ENCODE results near the gene SPTY2D1. TPM values are rescaled to one million over a fixed set of nuclear protein-coding genes. Genes with fewer than 3 reads are reported as not detected.
"Not testable (repeated sequence)": the region's sequence is repeated elsewhere in the genome, so short reads cannot be mapped to it uniquely, and the experiment has no call there.

Gene SPTY2D1
- polyA plus RNA-seq, 1 donor (not counting 4 experiments of a cell fraction or from before 2014, with no cell fraction given) = 14.3 TPM

DNA sequence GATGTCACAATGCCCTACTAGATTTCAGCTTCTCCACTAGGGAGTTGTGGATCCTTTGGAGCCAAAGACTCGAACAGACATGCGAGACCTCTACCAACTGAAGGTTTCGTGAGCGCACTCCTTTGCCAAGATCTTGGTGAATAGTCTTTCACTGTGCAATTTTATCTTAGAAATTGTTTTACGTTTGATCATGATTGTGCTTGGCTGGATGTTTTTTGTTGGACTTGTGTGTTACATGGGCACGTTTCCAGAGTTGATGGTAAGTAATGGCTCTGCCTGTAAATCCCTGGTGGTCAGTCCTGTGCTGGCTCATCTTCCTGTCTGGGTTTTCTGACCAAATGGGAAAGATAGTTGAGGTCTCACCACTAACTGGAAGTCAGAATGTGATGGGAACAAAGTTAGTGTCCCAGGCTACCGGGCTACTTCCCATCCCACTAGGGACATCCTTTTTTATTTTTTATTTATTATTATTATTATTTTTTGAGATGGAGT, 34.4 kb downstream of the SPTY2D1 start, which contains the start of gene MISFA:
MISFA (plus strand) TSS at position 51 of the 492 bp plus-strand sequence; CDS start at position 191, 140 bp downstream.
- peaks cover 9 to 12% of the 10 kb centered on the region in 2 experiments for H3K36me3 ChIP-seq (ENCODE audit: control insufficient read depth in 2 of 2, extremely low read depth in 1 of 2, insufficient read depth in 2 of 2, low read length in 2 of 2)
- dilution Hi-C loops (cut with MboI; ENCODE audit: extremely low pct_ligation_motif_present, low sequenced_read_pairs) = no loop called here
- no peak within 1 kb of the TSS for H3K4me3 ChIP-seq (ENCODE audit: control insufficient read depth in 2 of 3, extremely low read depth in 1 of 3, insufficient read depth in 2 of 3, low read depth in 1 of 3, low read length in 3 of 3)
- no peak for FAIRE-seq
- no peak within 1 kb of the TSS for H3K4me2 ChIP-seq (ENCODE audit: control insufficient read depth, extremely low read depth, insufficient read depth, low read depth, low read length)
- H3K9ac ChIP-seq (ENCODE audit: control insufficient read depth, extremely low read depth, insufficient read depth, low read length) = no peak within 1 kb of the TSS
- H3K27ac ChIP-seq (ENCODE audit: control insufficient read depth, insufficient read depth, low read length) = no peak within 1 kb of the TSS
- peaks cover 13% of the 10 kb centered on the region for H3K4me1 ChIP-seq (ENCODE audit: control insufficient read depth, extremely low read depth, insufficient read depth, low read length)
- no peaks in the 10 kb centered on the region for H3K9me3 ChIP-seq (ENCODE audit: control insufficient read depth, low read depth, low read length)
- H3K79me2 ChIP-seq (ENCODE audit: control insufficient read depth, insufficient read depth, low read length) = no peaks in the 10 kb centered on the region
- TF ChIP-seq, protein P1, sequence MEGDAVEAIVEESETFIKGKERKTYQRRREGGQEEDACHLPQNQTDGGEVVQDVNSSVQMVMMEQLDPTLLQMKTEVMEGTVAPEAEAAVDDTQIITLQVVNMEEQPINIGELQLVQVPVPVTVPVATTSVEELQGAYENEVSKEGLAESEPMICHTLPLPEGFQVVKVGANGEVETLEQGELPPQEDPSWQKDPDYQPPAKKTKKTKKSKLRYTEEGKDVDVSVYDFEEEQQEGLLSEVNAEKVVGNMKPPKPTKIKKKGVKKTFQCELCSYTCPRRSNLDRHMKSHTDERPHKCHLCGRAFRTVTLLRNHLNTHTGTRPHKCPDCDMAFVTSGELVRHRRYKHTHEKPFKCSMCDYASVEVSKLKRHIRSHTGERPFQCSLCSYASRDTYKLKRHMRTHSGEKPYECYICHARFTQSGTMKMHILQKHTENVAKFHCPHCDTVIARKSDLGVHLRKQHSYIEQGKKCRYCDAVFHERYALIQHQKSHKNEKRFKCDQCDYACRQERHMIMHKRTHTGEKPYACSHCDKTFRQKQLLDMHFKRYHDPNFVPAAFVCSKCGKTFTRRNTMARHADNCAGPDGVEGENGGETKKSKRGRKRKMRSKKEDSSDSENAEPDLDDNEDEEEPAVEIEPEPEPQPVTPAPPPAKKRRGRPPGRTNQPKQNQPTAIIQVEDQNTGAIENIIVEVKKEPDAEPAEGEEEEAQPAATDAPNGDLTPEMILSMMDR (optimal IDR thresholded peaks at IDR 0.05 in 1 of 3, IDR thresholded peaks at IDR 0.05 in 1 of 3, conservative IDR thresholded peaks at IDR 0.05 in 1 of 3; ENCODE audit: extremely low read depth in 1 of 3, insufficient read depth in 2 of 3, low read length in 3 of 3) = no peak
- no peak for TF ChIP-seq EZH2 (IDR thresholded peaks at IDR 0.05; ENCODE audit: low read length)
- no peaks in the 10 kb centered on the region for H3K9me1 ChIP-seq (ENCODE audit: control insufficient read depth, extremely low read depth, insufficient read depth, low read length)
- H4K20me1 ChIP-seq (ENCODE audit: control insufficient read depth, extremely low read depth, insufficient read depth, low read length) = no peaks in the 10 kb centered on the region
- H3K27me3 ChIP-seq (ENCODE audit: control insufficient read depth, extremely low read depth, insufficient read depth, low read length) = no peaks in the 10 kb centered on the region
- H2AFZ ChIP-seq (ENCODE audit: control insufficient read depth, low read length) = no peak within 1 kb of the TSS
- DNase-seq (ENCODE audit: low read depth, low spot score) = no peak

DNA sequence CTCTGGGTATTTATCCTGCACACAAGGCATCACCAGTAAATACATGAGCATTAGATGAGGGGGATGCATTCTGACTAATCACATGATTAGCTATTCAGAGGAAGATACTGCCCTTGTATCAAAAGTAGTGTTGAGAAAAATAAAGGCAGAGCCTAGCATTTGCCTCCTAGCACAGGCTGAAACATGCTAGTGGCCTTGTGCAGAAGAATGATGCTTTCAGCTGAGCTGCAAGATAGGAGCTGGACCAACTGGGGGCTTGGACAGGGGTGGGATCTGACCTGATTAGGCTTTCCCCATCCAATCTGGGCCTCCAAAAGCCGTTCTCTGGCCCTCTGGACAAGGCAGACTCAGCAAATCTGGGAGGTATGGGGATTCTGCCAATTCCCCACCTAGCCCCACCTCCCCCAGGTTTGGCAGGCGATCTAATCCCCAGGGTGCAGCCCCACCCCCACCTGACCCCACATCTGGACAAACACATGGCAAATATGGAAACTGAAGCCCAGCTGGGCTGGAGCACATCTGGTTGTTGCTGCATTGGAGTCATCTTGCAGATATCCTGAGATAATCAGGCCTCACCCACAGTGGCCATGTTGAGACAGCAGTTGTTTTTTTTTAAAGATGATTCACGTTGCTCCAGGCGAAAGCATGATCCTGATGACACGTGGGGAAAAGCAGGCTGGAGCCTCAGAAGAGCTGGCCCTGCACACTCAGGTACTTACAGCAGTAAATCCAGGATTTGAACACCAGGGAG, 39.0 kb downstream of the SPTY2D1 start:
- Histone ChIP-seq H3K4me2 (ENCODE audit: control insufficient read depth, extremely low read depth, insufficient read depth, low read depth, low read length) (peak overlapping the region; percentile 50), H3K27ac (ENCODE audit: control insufficient read depth, insufficient read depth, low read length) (peak overlapping the region; percentile 66), H4K20me1 (ENCODE audit: control insufficient read depth, extremely low read depth, insufficient read depth, low read length) (no peaks in the 10 kb centered on the region), H3K79me2 (ENCODE audit: control insufficient read depth, insufficient read depth, low read length) (peaks cover 16% of the 10 kb centered on the region), H3K27me3 (ENCODE audit: control insufficient read depth, extremely low read depth, insufficient read depth, low read length) (no peaks in the 10 kb centered on the region), H2AFZ (ENCODE audit: control insufficient read depth, low read length) (peak overlapping the region; percentile 50), H3K36me3 (ENCODE audit: control insufficient read depth in 2 of 2, extremely low read depth in 1 of 2, insufficient read depth in 2 of 2, low read length in 2 of 2) (peaks cover 5 to 15% of the 10 kb centered on the region in 2 experiments), H3K4me1 (ENCODE audit: control insufficient read depth, extremely low read depth, insufficient read depth, low read length) (peaks cover 26% of the 10 kb centered on the region), H3K9me3 (ENCODE audit: control insufficient read depth, low read depth, low read length) (no peaks in the 10 kb centered on the region), H3K9ac (ENCODE audit: control insufficient read depth, extremely low read depth, insufficient read depth, low read length) (peak overlapping the region; percentile 67), H3K4me3 (ENCODE audit: control insufficient read depth in 2 of 3, extremely low read depth in 1 of 3, insufficient read depth in 2 of 3, low read depth in 1 of 3, low read length in 3 of 3) (no peak overlapping the region), H3K9me1 (ENCODE audit: control insufficient read depth, extremely low read depth, insufficient read depth, low read length) (no peaks in the 10 kb centered on the region)
- TF ChIP-seq, protein P1 (optimal IDR thresholded peaks at IDR 0.05 in 1 of 3, IDR thresholded peaks at IDR 0.05 in 1 of 3, conservative IDR thresholded peaks at IDR 0.05 in 1 of 3; ENCODE audit: extremely low read depth in 1 of 3, insufficient read depth in 2 of 3, low read length in 3 of 3) = no peak
- TF ChIP-seq EZH2 (IDR thresholded peaks at IDR 0.05; ENCODE audit: low read length) = no peak
- DNase-seq (ENCODE audit: low read depth, low spot score) (peak; percentile 52), FAIRE-seq (peak; percentile 79)
- dilution Hi-C loops (cut with MboI; ENCODE audit: extremely low pct_ligation_motif_present, low sequenced_read_pairs) = no loop called here

DNA sequence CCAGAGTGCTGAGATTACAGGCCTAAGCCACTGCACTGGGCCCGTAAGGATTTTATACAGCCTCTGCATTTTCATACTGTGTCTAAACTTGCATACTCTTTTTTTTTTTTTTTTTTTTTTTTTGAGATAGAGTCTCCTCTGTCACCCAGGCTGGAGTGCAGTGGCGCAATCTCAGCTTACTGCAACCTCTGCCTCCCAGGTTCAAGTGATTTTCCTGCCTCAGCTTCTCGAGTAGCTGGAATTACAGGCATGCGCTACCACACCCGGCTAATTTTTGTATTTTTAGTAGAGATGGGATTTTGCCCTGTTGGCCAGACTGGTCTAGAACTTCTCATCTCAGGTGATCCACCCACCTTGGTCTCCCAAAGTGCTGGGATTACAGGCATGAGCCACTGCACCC, 40.1 kb downstream of the SPTY2D1 start:
- H3K27me3 ChIP-seq (ENCODE audit: control insufficient read depth, extremely low read depth, insufficient read depth, low read length); H3K9me3 ChIP-seq (ENCODE audit: control insufficient read depth, low read depth, low read length); H3K4me3 ChIP-seq (ENCODE audit: control insufficient read depth in 2 of 3, extremely low read depth in 1 of 3, insufficient read depth in 2 of 3, low read depth in 1 of 3, low read length in 3 of 3); H4K20me1 ChIP-seq (ENCODE audit: control insufficient read depth, extremely low read depth, insufficient read depth, low read length); dilution Hi-C loops (cut with MboI; ENCODE audit: extremely low pct_ligation_motif_present, low sequenced_read_pairs); DNase-seq (ENCODE audit: low read depth, low spot score); FAIRE-seq; H3K27ac ChIP-seq (ENCODE audit: control insufficient read depth, insufficient read depth, low read length); H3K4me2 ChIP-seq (ENCODE audit: control insufficient read depth, extremely low read depth, insufficient read depth, low read depth, low read length); H3K9ac ChIP-seq (ENCODE audit: control insufficient read depth, extremely low read depth, insufficient read depth, low read length); H2AFZ ChIP-seq (ENCODE audit: control insufficient read depth, low read length); H3K9me1 ChIP-seq (ENCODE audit: control insufficient read depth, extremely low read depth, insufficient read depth, low read length): not testable (repeated sequence)
- Histone ChIP-seq H3K4me1 (ENCODE audit: control insufficient read depth, extremely low read depth, insufficient read depth, low read length) (peaks cover 35% of the 10 kb centered on the region), H3K79me2 (ENCODE audit: control insufficient read depth, insufficient read depth, low read length) (peaks cover 27% of the 10 kb centered on the region), H3K36me3 (ENCODE audit: control insufficient read depth in 2 of 2, extremely low read depth in 1 of 2, insufficient read depth in 2 of 2, low read length in 2 of 2) (peaks cover 5 to 15% of the 10 kb centered on the region in 2 experiments)

All from keratinocyte (primary cell).